ENCODE measurements around the gene DPEP3.

- TF ChIP-seq EZH2phosphoT487 (IDR thresholded peaks at IDR 0.05; ENCODE audit: insufficient read depth, low read depth), result no peak
- no peak for TF ChIP-seq EZH2 (IDR thresholded peaks at IDR 0.05; ENCODE audit: insufficient read depth, poor library complexity, severe bottlenecking)
These were observed 45.2 kb downstream of the DPEP3 start for GRCh38 chr16:67935101-67935401.

All from GM23248 (cell line).